Liver (tissue), 3 donors: ENCODE data around the gene PCDHGB2.
"Not testable (repeated sequence)": the region's sequence is repeated elsewhere in the genome, so short reads cannot be mapped to it uniquely, and the experiment has no call there.

Source experiments
- ATF3 ChIP-seq: IDR thresholded peaks from 2 replicates; pipeline ENCODE4 v1.6.1; 2016; ENCODE audit warnings: antibody characterized with exemption
- CTCF ChIP-seq: fragments of 150-350 bp; IDR thresholded peaks from 2 replicates; pipeline ENCODE4 v1.5.1; 2017; ENCODE audit warnings: improper control_type of control experiment, low read depth, low read length; ENCODE audit not compliant: missing input control
- JUND ChIP-seq, 2 donors: IDR thresholded peaks; 2 replicates each; pipeline ENCODE4 v1.6.1; 2016; ENCODE audit warnings: antibody characterized with exemption in 2 of 2
- RAD21 ChIP-seq, 2 donors: IDR thresholded peaks; 2 replicates each; pipeline ENCODE4 v1.6.1; 2016; ENCODE audit warnings: antibody characterized with exemption in 2 of 2, mild to moderate bottlenecking in 2 of 2
- TAF1 ChIP-seq: conservative IDR thresholded peaks from 2 replicates; pipeline ENCODE4 v1.6.1; 2016; ENCODE audit warnings: antibody characterized with exemption, mild to moderate bottlenecking
- donor health status: healthy.
- donor health status: healthy.

- TF ChIP-seq CTCF (peak; percentile 64), RAD21 (IDR thresholded peaks at IDR 0.05) (peak; percentile 68 to 73)
- not testable (repeated sequence) for TF ChIP-seq TAF1; ATF3; JUND (IDR thresholded peaks at IDR 0.05)
Observed at GRCh38 chr5:141397756-141398551, 38.2 kb downstream of the PCDHGB2 start, which contains the start of gene PCDHGB5.
